GM10266 (cell line): ENCODE data around the gene BRD1.

Experiments used
- DNase-seq: peaks from one replicate; pipeline ENCODE4 v3.0.0; 2012; ENCODE audit errors: extremely low spot score
- TF ChIP-seq, protein P1 (sequence below): IDR thresholded peaks from 2 replicates; pipeline ENCODE4 v1.5.1; 2012; ENCODE audit warnings: mild to moderate bottlenecking, low read depth; ENCODE audit not compliant: control insufficient read depth, insufficient read depth; ENCODE audit errors: missing control alignments

Gene BRD1

DNA sequence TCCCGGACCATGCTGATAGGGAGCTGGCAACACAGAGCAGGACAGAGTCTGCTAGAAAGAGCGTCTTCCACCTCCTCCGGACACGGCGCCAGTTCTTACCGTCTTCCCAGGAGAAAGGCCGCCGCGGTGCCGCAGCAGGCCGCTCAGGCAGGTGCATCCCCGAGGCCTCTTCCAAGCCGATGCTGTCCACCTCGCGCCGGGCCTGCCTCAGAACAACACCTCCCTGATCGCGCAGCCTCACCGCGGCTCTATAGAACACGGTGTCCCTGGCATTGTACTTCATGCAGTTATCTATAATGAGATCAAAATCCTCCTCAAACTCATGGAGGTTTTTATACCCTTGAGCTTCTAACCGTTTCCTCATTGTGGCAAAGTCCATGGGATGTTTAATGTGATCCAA lies 30.0 kb downstream of the BRD1 start:
- no peak for DNase-seq
- TF ChIP-seq, protein P1, sequence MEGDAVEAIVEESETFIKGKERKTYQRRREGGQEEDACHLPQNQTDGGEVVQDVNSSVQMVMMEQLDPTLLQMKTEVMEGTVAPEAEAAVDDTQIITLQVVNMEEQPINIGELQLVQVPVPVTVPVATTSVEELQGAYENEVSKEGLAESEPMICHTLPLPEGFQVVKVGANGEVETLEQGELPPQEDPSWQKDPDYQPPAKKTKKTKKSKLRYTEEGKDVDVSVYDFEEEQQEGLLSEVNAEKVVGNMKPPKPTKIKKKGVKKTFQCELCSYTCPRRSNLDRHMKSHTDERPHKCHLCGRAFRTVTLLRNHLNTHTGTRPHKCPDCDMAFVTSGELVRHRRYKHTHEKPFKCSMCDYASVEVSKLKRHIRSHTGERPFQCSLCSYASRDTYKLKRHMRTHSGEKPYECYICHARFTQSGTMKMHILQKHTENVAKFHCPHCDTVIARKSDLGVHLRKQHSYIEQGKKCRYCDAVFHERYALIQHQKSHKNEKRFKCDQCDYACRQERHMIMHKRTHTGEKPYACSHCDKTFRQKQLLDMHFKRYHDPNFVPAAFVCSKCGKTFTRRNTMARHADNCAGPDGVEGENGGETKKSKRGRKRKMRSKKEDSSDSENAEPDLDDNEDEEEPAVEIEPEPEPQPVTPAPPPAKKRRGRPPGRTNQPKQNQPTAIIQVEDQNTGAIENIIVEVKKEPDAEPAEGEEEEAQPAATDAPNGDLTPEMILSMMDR, result no peak

DNA sequence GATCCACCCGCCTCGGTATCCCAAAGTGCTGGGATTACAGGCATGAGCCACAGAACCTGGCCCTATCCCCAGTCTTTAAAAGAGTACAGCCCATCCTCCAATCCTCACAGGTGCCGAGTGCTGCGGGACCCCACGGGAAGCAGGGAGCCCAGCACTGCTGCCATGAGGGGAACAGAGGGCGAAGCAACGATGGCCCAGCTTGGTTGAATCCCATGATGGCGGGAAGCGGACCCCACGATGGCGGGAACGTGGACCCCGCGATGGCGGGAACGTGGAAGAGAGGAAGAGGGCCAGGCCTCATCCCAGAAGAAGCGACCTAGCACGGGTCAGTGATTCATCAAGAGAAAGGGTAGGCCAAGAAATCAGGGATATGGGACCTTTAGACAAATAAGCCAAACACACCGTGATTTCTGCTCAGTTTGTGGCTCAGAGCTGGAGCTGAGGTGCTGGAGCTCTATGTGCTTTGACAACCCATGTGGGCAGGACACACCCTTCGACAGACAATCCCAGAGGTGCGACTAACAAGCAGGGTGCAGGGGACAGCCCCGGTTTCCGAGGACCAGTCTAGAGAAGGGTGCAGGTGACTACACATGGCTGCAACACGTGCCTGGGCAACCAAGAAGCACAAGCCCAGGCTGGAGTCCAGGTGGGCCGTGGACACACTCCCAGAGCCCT lies 30.9 kb downstream of the BRD1 start:
- no peak for DNase-seq
- TF ChIP-seq, protein P1, result no peak

DNA sequence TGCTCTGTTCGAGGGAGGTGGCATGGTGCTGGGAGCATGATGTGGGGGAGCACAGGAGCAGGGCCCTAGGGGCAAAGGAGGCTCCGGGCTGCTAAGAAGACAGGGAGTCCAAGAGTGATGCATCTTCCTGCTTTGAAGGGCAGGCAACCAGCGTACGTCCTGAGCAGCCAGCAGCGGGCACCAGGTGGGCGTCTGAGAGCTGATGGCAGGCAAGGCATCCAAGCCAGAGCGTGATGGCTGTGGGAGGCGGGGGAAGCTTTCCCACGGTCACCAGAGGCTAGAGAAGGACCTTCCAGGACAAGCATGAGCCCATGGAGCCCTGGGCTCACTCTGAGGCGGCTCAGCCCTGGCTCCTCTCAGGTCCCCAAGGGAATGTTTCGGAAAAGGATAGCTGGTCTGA lies 32.2 kb downstream of the BRD1 start:
- DNase-seq, result no peak
- TF ChIP-seq, protein P1, result no peak

DNA sequence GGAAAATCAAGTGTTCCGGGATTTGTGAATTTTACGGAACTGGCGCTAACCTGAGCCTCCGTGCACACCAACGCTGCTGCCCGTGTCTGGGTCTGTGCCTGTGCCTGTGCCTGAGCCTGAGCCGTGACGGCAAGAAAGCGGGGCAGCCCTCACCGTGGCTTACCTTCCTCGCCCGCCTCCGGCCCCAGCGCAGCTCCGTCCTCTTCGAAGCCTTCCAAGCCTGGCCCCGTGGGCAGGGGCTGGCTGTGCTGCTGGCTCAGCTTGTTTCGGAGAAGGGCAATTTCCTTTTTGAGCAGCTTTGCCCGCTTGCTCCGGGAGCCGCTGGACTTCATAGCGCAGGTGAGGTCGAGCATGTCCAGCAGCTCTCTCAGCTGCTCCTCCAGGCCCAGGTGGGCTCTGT lies 33.8 kb downstream of the BRD1 start:
- TF ChIP-seq, protein P1, result no peak
- DNase-seq, result no peak

DNA sequence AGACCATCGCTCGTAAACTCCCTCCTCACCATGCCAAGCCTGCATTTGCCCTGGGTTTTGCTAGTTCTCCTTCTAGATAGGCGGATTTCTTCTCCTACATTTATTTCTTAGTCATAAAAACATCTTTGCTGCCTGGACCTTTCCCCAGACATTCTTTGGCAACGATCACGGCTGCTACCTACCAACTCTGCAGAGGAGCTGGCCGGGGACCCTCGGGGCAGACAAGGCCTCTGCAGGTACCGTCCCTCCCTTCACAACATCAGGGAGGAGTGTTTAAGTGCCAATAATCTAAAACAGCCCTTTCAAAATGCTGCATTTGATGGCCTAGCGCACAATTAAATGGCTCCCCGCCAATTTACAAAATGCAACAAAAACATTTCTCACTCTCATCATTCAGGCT lies 34.4 kb downstream of the BRD1 start:
- DNase-seq, result no peak

DNA sequence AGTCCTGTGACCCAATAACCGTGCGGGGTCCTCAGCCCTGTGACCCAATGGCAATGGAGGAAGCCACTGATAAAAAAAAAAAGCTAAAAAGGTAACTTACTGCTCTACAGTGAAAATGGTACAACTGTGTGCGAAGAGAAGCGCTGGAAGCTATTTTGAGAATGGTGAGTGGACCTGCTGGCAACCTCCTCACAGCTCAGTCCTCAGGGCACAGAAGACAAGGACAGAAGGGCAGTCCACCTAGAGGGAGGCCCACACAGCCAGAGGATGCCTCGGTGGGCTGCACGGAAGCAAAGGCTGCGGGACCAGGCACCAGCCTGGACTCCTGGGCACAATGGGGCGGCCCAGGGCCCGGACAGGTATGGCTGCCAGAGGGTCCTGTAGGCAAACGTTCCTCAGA lies 35.6 kb downstream of the BRD1 start:
- DNase-seq, result no peak
- TF ChIP-seq, protein P1, result no peak

More for the DNA sequence above, 34.4 kb downstream of the BRD1 start:
- TF ChIP-seq, protein P1, result no peak

DNA sequence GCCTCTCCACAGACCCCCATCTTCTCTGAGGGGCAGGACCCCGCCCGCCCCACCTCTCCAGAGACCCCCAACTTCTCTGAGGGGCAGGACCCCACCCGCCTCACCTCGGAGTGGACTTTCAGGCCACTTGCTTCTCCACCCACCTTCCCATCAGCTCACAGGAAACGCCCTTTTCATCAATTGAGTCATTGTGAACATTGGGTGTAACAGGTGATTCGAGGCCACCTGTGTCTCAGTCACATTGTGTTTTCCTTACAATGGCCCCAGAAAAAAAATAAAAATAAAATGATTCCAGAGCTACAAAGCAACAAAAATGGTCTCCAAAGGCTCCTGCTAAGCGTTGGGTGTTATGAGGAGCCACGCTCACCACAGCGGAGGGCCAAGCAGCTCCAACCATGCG lies 36.0 kb downstream of the BRD1 start:
- TF ChIP-seq, protein P1, result no peak
- DNase-seq, result no peak
